Hepatocyte (in vitro differentiated cells): Measurements from ENCODE around the gene BLACAT1. TPM values are rescaled to one million over a fixed set of nuclear protein-coding genes. Genes with fewer than 3 reads are reported as not detected.
A peak's percentile ranks its signal among the peaks of the same experiment; 100 is the strongest.

Source experiments
- DNase-seq: peaks from one replicate; pipeline ENCODE4 v3.0.0-alpha.2; 2016; ENCODE audit warnings: low spot score
- H2AFZ ChIP-seq: fragments of 200-600 bp; sonication (generic); 2 replicates; pipeline ENCODE4 v1.6.0; 2016; ENCODE audit warnings: antibody characterized with exemption, mild to moderate bottlenecking
- H3K27ac ChIP-seq: fragments of 200-600 bp; sonication (generic); 2 replicates; pipeline ENCODE4 v1.5.1; 2016; ENCODE audit warnings: mild to moderate bottlenecking
- H3K27me3 ChIP-seq: fragments of 200-600 bp; sonication (generic); 2 replicates; pipeline ENCODE4 v1.6.1; 2016
- H3K36me3 ChIP-seq: fragments of 200-600 bp; sonication (generic); replicated peaks from 2 replicates; pipeline ENCODE4 v1.5.1; 2016; ENCODE audit warnings: low read depth; ENCODE audit not compliant: insufficient read depth
- H3K4me1 ChIP-seq: fragments of 200-600 bp; sonication (generic); 2 replicates; pipeline ENCODE4 v1.5.1; 2016; ENCODE audit warnings: mild to moderate bottlenecking, moderate library complexity; ENCODE audit not compliant: insufficient read depth
- H3K4me2 ChIP-seq: fragments of 200-600 bp; sonication (generic); 2 replicates; pipeline ENCODE4 v1.6.0; 2016
- H3K4me3 ChIP-seq: fragments of 200-600 bp; sonication (generic); 2 replicates; pipeline ENCODE4 v1.5.1; 2016; ENCODE audit warnings: mild to moderate bottlenecking
- H3K79me2 ChIP-seq: fragments of 200-600 bp; sonication (generic); 2 replicates; pipeline ENCODE4 v1.6.0; 2017; ENCODE audit warnings: mild to moderate bottlenecking
- H3K9me2 ChIP-seq: fragments of 200-600 bp; sonication (generic); replicated peaks from 2 replicates; pipeline ENCODE4 v1.6.0; 2017; ENCODE audit warnings: mild to moderate bottlenecking; ENCODE audit not compliant: insufficient read depth
- H3K9me3 ChIP-seq: fragments of 200-600 bp; sonication (generic); 2 replicates; pipeline ENCODE4 v1.5.1; 2016; ENCODE audit warnings: low read depth, mild to moderate bottlenecking
- H4K20me1 ChIP-seq: fragments of 200-600 bp; sonication (generic); 2 replicates; pipeline ENCODE4 v1.6.0; 2016; ENCODE audit warnings: mild to moderate bottlenecking; ENCODE audit not compliant: insufficient read depth, poor library complexity, severe bottlenecking
- CTCF ChIP-seq: fragments of 200-600 bp; sonication (generic); IDR thresholded peaks from 2 replicates; pipeline ENCODE4 v1.5.1; 2016; ENCODE audit warnings: antibody characterized with exemption, mild to moderate bottlenecking; ENCODE audit not compliant: poor library complexity
- EZH2 ChIP-seq: fragments of 200-600 bp; sonication (generic); IDR thresholded peaks from 2 replicates; pipeline ENCODE4 v1.6.1; 2016; ENCODE audit warnings: antibody characterized with exemption, mild to moderate bottlenecking, borderline replicate concordance
- EZH2phosphoT487 ChIP-seq: fragments of 200-600 bp; sonication (generic); IDR thresholded peaks from one replicate; pipeline ENCODE4 v1.6.1; 2018; ENCODE audit warnings: antibody characterized with exemption, mild to moderate bottlenecking, low read depth, moderate library complexity; ENCODE audit not compliant: unreplicated experiment, severe bottlenecking
- WGBS: methylation state at CpG from one replicate; pipeline ENCODE4 v1.1.6; 2016; ENCODE audit warnings: low lambda C conversion rate; ENCODE audit errors: missing lambda C conversion rate; 5-methylcytosine and 5-hydroxymethylcytosine counted together
- polyA plus RNA-seq: library from polyadenylated mRNA; unstranded; fragments of >200 nt; fragmentation: Nextera tagmentation; extraction: Ambion mirVana; gene quantifications from 2 replicates; pipeline ENCODE4 v1.2.1, GENCODE V29; 2016
- total RNA-seq: library from RNA; depleted of rRNA; stranded (reverse); fragments of >200 nt; gene quantifications from 2 replicates; pipeline ENCODE4 v1.2.3, GENCODE V29; 2014

BLACAT1 gene
- total and polyA plus RNA-seq, 2 experiments from 2014 or later: 0.40 to 0.58 TPM

DNA sequence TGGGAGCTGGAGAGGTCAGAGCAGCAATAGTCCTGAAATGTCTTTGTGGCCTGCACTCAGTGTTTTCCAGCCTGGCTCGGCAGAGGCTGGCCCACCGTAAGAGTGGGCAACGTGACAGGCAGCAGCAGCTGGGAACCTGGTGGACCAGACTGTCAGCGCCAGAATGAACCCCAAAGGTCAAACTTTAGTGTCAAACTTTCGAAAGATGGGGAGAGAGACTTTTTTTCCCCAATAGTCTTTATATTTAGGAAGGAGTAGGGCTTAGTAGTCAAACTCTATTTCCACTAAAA is 10.3 kb downstream of the BLACAT1 start:
- Histone ChIP-seq H3K36me3 (no peaks in the 10 kb centered on the region), H3K79me2 (no peaks in the 10 kb centered on the region), H3K27me3 (no peaks in the 10 kb centered on the region), H3K27ac (no peak overlapping the region), H3K9me3 (no peaks in the 10 kb centered on the region), H3K9me2 (no peaks in the 10 kb centered on the region), H4K20me1 (no peaks in the 10 kb centered on the region), H2AFZ (no peak overlapping the region), H3K4me2 (peak overlapping the region; percentile 41), H3K4me3 (no peak overlapping the region), H3K4me1 (peaks cover 45% of the 10 kb centered on the region)
- 85% methylated on average over 5 of the region's 5 CpGs for WGBS
- no peak for DNase-seq
- TF ChIP-seq EZH2: no peak

DNA sequence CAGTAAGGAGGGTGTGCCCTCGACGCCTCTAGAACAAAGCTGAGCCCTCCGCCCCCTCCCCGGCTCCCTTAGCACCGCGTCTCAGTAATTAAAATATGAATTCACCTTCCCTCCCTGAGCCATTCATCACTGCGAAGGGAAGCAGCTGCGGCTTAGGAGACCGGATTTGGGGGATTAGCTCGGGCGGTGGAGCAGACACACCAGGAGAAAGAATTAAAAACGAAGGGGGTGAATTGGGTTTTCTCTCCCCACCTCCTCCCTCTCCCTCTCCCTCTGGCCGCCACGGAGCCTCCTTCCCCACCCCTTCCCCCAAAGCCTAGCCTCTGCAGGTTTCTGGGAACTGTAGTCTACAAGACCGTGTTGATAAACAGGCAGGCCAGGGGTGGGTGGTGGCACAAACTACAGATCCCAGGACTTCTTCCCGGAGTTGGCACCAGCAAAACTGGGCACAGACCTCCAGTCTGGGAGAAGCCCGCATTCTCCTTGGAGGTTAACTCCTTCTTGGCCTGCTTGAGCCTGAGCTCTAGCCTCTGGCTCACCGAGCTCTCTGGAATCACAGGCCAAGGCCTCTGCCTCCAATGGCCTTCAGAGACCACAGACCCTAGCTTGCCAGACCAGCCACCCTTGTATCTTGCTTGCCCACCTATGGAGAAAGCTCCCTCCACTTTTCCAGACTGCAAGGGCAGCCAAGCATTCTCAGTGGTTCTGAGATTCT is 10.8 kb downstream of the BLACAT1 start:
- no peaks in the 10 kb centered on the region for H3K36me3 ChIP-seq
- H3K4me3 ChIP-seq: no peak overlapping the region
- no peaks in the 10 kb centered on the region for H3K27me3 ChIP-seq
- H3K9me3 ChIP-seq: no peaks in the 10 kb centered on the region
- 35% methylated on average over 17 of the region's 18 CpGs for WGBS
- H3K27ac ChIP-seq: no peak overlapping the region
- no peaks in the 10 kb centered on the region for H4K20me1 ChIP-seq
- no peaks in the 10 kb centered on the region for H3K79me2 ChIP-seq
- H3K9me2 ChIP-seq: no peaks in the 10 kb centered on the region
- H3K4me2 ChIP-seq: peak overlapping the region; percentile 41
- no peak overlapping the region for H2AFZ ChIP-seq
- TF ChIP-seq EZH2 (no peak), CTCF (no peak), EZH2phosphoT487 (no peak)
- no peak for DNase-seq
- H3K4me1 ChIP-seq: peaks cover 45% of the 10 kb centered on the region

DNA sequence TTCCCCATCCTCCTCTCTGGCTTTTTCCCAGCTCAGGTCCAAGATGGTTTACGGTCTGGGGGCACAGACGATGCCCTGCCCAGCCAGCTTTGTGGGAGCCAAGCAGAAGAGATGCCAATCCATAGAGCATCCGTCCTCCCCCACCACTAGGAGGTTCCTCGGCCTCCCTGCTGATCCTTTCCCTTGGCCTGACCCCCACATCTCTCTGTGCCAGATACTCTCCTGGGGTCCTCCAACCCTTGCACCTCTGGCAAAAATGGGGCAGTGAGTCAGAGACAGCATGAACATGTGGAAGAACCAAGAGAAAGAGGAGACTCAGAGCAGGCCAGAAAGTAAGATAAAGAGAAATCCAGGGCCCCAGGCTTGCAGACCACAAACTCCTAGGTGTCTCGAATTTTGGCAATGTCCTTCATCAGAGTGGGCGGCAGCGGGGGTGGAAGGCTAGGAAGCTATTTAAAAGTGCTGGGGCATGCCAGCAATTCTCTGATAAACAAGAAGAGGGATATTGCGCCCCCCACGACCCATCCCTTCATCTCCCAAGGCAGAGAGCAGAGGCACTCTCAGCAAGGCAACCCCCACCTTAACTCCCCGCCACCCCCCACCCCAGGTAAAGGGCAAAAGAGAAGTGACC is 11.4 kb downstream of the BLACAT1 start:
- H3K79me2 ChIP-seq: no peaks in the 10 kb centered on the region
- no peak overlapping the region for H2AFZ ChIP-seq
- WGBS: 51% methylated on average over 10 of the region's 10 CpGs
- no peaks in the 10 kb centered on the region for H3K27me3 ChIP-seq
- H3K27ac ChIP-seq: no peak overlapping the region
- TF ChIP-seq CTCF (no peak), EZH2phosphoT487 (no peak), EZH2 (no peak)
- H3K9me3 ChIP-seq: no peaks in the 10 kb centered on the region
- no peaks in the 10 kb centered on the region for H3K36me3 ChIP-seq
- H4K20me1 ChIP-seq: no peaks in the 10 kb centered on the region
- no peak for DNase-seq
- H3K4me3 ChIP-seq: no peak overlapping the region
- peaks cover 43% of the 10 kb centered on the region for H3K4me1 ChIP-seq
- peak overlapping the region; percentile 41 for H3K4me2 ChIP-seq
- no peaks in the 10 kb centered on the region for H3K9me2 ChIP-seq

GRCh38 chr1:205443585-205444299 is 12.1 kb downstream of the BLACAT1 start:
- TF ChIP-seq CTCF: no peak
- TF ChIP-seq EZH2: no peak
- TF ChIP-seq EZH2phosphoT487: no peak
- Histone ChIP-seq H3K9me2 (no peaks in the 10 kb centered on the region), H3K36me3 (no peaks in the 10 kb centered on the region), H3K9me3 (no peaks in the 10 kb centered on the region), H3K27ac (no peak overlapping the region), H3K79me2 (no peaks in the 10 kb centered on the region), H2AFZ (no peak overlapping the region), H3K4me1 (peaks cover 45% of the 10 kb centered on the region), H3K27me3 (no peaks in the 10 kb centered on the region), H3K4me2 (no peak overlapping the region), H3K4me3 (no peak overlapping the region), H4K20me1 (no peaks in the 10 kb centered on the region)
- no peak for DNase-seq
- 74% methylated on average over 7 of the region's 7 CpGs for WGBS
